HEK293 (cell line): ENCODE data around the gene APBB2.
A peak's percentile ranks its signal among the peaks of the same experiment; 100 is the strongest.

Source experiments
- CTCF ChIP-seq: fragments of 450-650 bp; formaldehyde crosslinking; IDR thresholded peaks from 2 replicates; pipeline ENCODE4 v1.5.1; 2016; ENCODE audit warnings: missing biosample characterization, missing genetic modification characterization
- KLF16 ChIP-seq: fragments of 450-650 bp; formaldehyde crosslinking; IDR thresholded peaks from 2 replicates; pipeline ENCODE4 v1.5.1; 2017; ENCODE audit warnings: missing biosample characterization, missing genetic modification characterization
- OVOL3 ChIP-seq: fragments of 450-650 bp; formaldehyde crosslinking; IDR thresholded peaks from 2 replicates; pipeline ENCODE4 v1.5.1; 2016; ENCODE audit warnings: missing biosample characterization, missing genetic modification characterization
- SALL2 ChIP-seq: fragments of 450-650 bp; formaldehyde crosslinking; IDR thresholded peaks from 2 replicates; pipeline ENCODE4 v1.5.0; 2017; ENCODE audit warnings: missing biosample characterization, mild to moderate bottlenecking, missing genetic modification characterization, borderline replicate concordance
- ZNF133 ChIP-seq: fragments of 450-650 bp; formaldehyde crosslinking; IDR thresholded peaks from 2 replicates; pipeline ENCODE4 v1.5.1; 2016; ENCODE audit warnings: missing biosample characterization, missing genetic modification characterization
- ZNF610 ChIP-seq: fragments of 450-650 bp; formaldehyde crosslinking; IDR thresholded peaks from 2 replicates; pipeline ENCODE4 v1.5.1; 2016; ENCODE audit warnings: missing biosample characterization, missing genetic modification characterization, borderline replicate concordance
- ZNF677 ChIP-seq: fragments of 450-650 bp; IDR thresholded peaks from 2 replicates; pipeline ENCODE4 v1.5.0; 2018; ENCODE audit warnings: missing biosample characterization, mild to moderate bottlenecking, missing genetic modification characterization, moderate library complexity
- TF ChIP-seq, protein P1 (sequence below): fragments of 450-650 bp; formaldehyde crosslinking; IDR thresholded peaks from 2 replicates; pipeline ENCODE4 v1.5.1; 2016; ENCODE audit warnings: missing biosample characterization, missing genetic modification characterization
- TF ChIP-seq, protein P2 (sequence below): fragments of 450-650 bp; formaldehyde crosslinking; IDR thresholded peaks from 2 replicates; pipeline ENCODE4 v1.5.1; 2016; ENCODE audit warnings: missing biosample characterization, missing genetic modification characterization

DNA sequence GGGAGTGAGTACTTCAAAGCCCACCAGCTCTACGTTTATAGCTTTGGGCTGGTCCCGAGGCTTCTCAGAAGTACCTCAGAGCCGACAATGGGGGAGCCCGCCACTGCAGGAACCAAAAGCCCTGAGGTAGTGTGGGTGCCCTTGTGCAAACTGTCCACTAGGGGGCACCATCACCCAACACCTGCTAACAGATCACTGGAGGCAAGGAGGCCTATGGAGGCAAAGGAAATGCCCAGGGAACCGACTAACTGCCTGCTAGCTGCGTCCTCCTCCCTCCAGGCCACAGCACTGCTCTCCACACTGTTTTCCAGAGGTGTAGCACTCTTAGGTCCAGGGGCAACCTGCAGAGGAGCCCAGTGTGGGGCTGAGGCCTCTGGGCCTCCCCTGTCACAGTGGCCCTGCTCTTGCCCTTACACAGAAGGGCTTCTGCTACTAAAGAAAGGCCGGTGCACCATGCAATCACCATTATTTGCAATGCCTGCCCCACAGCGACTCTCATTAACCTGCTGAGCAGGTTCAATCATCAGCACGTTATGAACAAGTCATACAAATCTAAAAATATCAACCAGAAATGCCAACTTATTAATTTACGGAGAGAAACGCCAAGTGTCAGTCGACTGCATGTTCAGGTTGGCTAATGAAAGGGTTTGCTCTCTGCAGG lies 305.5 kb downstream of the APBB2 start:
- TF ChIP-seq CTCF (tag by site-specific recombination) (peak; percentile 40; the same call in 1 of the 2 replicates), ZNF610 (tag by site-specific recombination) (no peak), ZNF133 (tag by site-specific recombination) (no peak), ZNF677 (tag by site-specific recombination) (no peak), KLF16 (no peak), SALL2 (tag by site-specific recombination) (no peak), OVOL3 (tag by site-specific recombination) (no peak)
- TF ChIP-seq, protein P1, sequence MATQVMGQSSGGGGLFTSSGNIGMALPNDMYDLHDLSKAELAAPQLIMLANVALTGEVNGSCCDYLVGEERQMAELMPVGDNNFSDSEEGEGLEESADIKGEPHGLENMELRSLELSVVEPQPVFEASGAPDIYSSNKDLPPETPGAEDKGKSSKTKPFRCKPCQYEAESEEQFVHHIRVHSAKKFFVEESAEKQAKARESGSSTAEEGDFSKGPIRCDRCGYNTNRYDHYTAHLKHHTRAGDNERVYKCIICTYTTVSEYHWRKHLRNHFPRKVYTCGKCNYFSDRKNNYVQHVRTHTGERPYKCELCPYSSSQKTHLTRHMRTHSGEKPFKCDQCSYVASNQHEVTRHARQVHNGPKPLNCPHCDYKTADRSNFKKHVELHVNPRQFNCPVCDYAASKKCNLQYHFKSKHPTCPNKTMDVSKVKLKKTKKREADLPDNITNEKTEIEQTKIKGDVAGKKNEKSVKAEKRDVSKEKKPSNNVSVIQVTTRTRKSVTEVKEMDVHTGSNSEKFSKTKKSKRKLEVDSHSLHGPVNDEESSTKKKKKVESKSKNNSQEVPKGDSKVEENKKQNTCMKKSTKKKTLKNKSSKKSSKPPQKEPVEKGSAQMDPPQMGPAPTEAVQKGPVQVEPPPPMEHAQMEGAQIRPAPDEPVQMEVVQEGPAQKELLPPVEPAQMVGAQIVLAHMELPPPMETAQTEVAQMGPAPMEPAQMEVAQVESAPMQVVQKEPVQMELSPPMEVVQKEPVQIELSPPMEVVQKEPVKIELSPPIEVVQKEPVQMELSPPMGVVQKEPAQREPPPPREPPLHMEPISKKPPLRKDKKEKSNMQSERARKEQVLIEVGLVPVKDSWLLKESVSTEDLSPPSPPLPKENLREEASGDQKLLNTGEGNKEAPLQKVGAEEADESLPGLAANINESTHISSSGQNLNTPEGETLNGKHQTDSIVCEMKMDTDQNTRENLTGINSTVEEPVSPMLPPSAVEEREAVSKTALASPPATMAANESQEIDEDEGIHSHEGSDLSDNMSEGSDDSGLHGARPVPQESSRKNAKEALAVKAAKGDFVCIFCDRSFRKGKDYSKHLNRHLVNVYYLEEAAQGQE (tag by site-specific recombination) = no peak
- TF ChIP-seq, protein P2, sequence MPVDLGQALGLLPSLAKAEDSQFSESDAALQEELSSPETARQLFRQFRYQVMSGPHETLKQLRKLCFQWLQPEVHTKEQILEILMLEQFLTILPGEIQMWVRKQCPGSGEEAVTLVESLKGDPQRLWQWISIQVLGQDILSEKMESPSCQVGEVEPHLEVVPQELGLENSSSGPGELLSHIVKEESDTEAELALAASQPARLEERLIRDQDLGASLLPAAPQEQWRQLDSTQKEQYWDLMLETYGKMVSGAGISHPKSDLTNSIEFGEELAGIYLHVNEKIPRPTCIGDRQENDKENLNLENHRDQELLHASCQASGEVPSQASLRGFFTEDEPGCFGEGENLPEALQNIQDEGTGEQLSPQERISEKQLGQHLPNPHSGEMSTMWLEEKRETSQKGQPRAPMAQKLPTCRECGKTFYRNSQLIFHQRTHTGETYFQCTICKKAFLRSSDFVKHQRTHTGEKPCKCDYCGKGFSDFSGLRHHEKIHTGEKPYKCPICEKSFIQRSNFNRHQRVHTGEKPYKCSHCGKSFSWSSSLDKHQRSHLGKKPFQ = no peak
